K562 (cell line): ENCODE measurements around the gene ZNF202. TPM values are rescaled to one million over a fixed set of nuclear protein-coding genes. Genes with fewer than 3 reads are reported as not detected.

Experiments
- CHD7 ChIP-seq: fragments of 200-600 bp; sonication (generic); IDR thresholded peaks from one replicate; pipeline ENCODE4 v1.6.1; 2012; ENCODE audit warnings: mild to moderate bottlenecking, low read depth, low read length, inconsistent platforms
- ERF ChIP-seq: fragments of 450-650 bp; formaldehyde crosslinking; IDR thresholded peaks from 2 replicates; pipeline ENCODE4 v1.4.0; 2020; ENCODE audit warnings: mild to moderate bottlenecking, mixed read lengths
- HINFP ChIP-seq: fragments of 450-650 bp; conservative IDR thresholded peaks from 2 replicates; pipeline ENCODE4 v1.6.1; 2016; ENCODE audit warnings: missing genetic modification characterization, low read depth, mild to moderate bottlenecking, control low read depth, missing compliant biosample characterization
- NFXL1 ChIP-seq: fragments of 450-650 bp; formaldehyde crosslinking; IDR thresholded peaks from 2 replicates; pipeline ENCODE4 v1.4.0; 2021; ENCODE audit warnings: mild to moderate bottlenecking
- NR2F6 ChIP-seq: fragments of 450-650 bp; formaldehyde crosslinking; IDR thresholded peaks from 2 replicates; pipeline ENCODE4 v1.4.0; 2020; ENCODE audit warnings: mild to moderate bottlenecking
- RERE ChIP-seq: sonication (generic); formaldehyde crosslinking; IDR thresholded peaks from 2 replicates; pipeline ENCODE4 v1.8.0; 2023; ENCODE audit warnings: missing genetic modification reagents, mild to moderate bottlenecking, borderline replicate concordance
- TAF7 ChIP-seq: fragments of 450-650 bp; IDR thresholded peaks from 2 replicates; pipeline ENCODE4 v1.6.1; 2016; ENCODE audit warnings: missing genetic modification characterization, missing compliant biosample characterization
- TCFL5 ChIP-seq: fragments of 250-450 bp; sonication (Bioruptor Pico); conservative IDR thresholded peaks from 2 replicates; pipeline ENCODE4 v1.6.1; 2021; ENCODE audit warnings: mild to moderate bottlenecking, moderate library complexity, matching md5 sums
- polyA plus RNA-seq, 8 experiments: library from polyadenylated mRNA; depleted of rRNA in 4 of 8; stranded (reverse) in 5 of 8; unstranded in 3 of 8; fragments of >200 nt; fragmentation: Nextera tagmentation in 2 of 8; fragmentation: Illumina TruSeq in 1 of 8; extraction: Ambion mirVana in 2 of 8; extraction: Trizol in 1 of 8; gene quantifications; 2 replicates each; pipeline versions ENCODE4 v1.2.1 to v1.2.3, GENCODE V29; 2011 to 2014; ENCODE audit warnings: inconsistent platforms in 1 of 8, missing spikeins in 1 of 8
- total RNA-seq, 7 experiments: library from RNA; depleted of rRNA in 6 of 7; stranded (reverse); fragments of >200 nt in 6 of 7; fragmentation: Illumina TruSeq in 2 of 7; extraction: Trizol in 2 of 7; gene quantifications; 2 replicates each; pipeline versions ENCODE4 v1.2.1 to v1.2.3, GENCODE V29; 2011 to 2021; ENCODE audit warnings: low replicate concordance in 1 of 7

ZNF202 gene
- total and polyA plus RNA-seq, 9 of the 15 experiments (the other 6 are each of a cell fraction or from before 2014, with no cell fraction given) = 2.3 to 18.7 (median 12.7) TPM

- TF ChIP-seq RERE (CRISPR knock-in tag) = no peak
- TF ChIP-seq NR2F6 (CRISPR knock-in tag) = no peak
- TF ChIP-seq TCFL5 (CRISPR knock-in tag) = no peak
- TF ChIP-seq TAF7 (tag) = no peak
- no peak for TF ChIP-seq ERF (CRISPR knock-in tag)
- TF ChIP-seq NFXL1 (CRISPR knock-in tag) = no peak
- no peak for TF ChIP-seq HINFP (tag)
- no peak for TF ChIP-seq CHD7
Observed at GRCh38 chr11:123741159-123742030, at the start of gene ZNF202 (continued).
